HTR-8/SVneo (cell line): Measurements from ENCODE around the gene CETN2.
"Not testable (repeated sequence)": the region's sequence is repeated elsewhere in the genome, so short reads cannot be mapped to it uniquely, and the experiment has no call there.

Experiments
- DNase-seq: peaks from one replicate; pipeline ENCODE4 v3.0.0; 2011; ENCODE audit warnings: low spot score, mixed read lengths; ENCODE audit not compliant: insufficient read length
- FAIRE-seq: peaks from 2 replicates; lab custom pipeline; 2011; peaks lifted over from hg19 to GRCh38; lab: Jason Lieb, UNC

Gene CETN2

DNA sequence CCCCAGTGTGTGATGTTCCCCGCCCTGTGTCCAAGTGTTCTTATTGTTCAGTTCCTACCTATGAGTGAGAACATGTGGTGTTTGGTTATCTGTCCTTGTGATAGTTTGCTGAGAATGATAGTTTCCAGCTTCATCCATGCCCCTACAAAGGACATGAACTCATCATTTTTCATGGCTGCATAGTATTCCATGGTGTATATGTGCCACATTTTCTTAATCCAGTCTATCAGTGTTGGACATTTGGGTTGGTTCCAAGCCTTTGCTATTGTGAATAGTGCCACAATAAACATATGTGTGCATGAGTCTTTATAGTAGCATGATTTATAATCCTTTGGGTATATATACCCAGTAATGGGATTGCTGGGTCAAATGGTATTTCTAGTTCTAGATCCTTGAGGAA is 4.9 kb upstream of the CETN2 start:
- not testable (repeated sequence) for FAIRE-seq, DNase-seq

- FAIRE-seq (no peak), DNase-seq (no peak)
These were observed 2.8 kb upstream of the CETN2 start for GRCh38 chrX:152833378-152833777.

GRCh38 chrX:152832520-152832919 is 2.0 kb upstream of the CETN2 start:
- FAIRE-seq, result no peak
- DNase-seq, result no peak

GRCh38 chrX:152831391-152831790 is 834 bp upstream of the CETN2 start:
- FAIRE-seq (no peak), DNase-seq (no peak)

- no peak for DNase-seq
These were observed 5.6 kb downstream of the CETN2 start for GRCh38 chrX:152824841-152825374.

GRCh38 chrX:152823657-152824056 is 6.9 kb downstream of the CETN2 start:
- FAIRE-seq, result no peak
- no peak for DNase-seq

More at GRCh38 chrX:152824841-152825374, 5.6 kb downstream of the CETN2 start:
- no peak for FAIRE-seq

- no peak for FAIRE-seq
- DNase-seq, result no peak
These were observed 8.0 kb downstream of the CETN2 start for GRCh38 chrX:152822383-152823086.

DNA sequence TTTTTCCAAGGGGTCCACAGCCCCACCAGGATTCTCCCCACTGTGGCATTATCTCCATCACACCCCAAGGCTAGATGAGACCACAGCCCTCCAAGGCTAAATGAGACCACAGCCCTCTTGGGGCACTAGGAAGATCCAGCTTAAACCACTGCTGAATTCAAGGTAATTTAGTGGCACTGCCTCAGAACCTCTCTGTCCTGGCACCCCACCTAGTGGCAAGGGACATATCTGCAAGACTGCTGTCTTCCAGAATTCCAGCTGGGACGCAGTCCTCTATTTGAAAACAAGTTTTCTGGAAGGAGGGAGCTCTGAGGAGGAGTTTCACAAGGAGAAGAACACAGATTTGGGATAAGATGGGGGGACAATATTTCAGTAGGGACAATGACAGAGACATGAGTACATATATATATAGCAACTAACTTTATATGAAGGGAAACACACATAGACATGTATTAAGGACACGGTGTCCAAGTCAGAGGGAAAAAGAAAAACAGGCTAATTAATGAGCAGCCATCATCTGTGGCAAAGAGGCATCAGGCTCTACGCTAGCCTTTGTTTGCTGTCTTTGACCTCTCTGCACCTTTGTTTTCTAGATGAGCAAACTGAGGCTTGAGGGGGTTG is 9.3 kb downstream of the CETN2 start:
- no peak for FAIRE-seq
- DNase-seq, result peak; percentile 23

GRCh38 chrX:152819732-152820131 is 10.8 kb downstream of the CETN2 start:
- DNase-seq (no peak), FAIRE-seq (no peak)

DNA sequence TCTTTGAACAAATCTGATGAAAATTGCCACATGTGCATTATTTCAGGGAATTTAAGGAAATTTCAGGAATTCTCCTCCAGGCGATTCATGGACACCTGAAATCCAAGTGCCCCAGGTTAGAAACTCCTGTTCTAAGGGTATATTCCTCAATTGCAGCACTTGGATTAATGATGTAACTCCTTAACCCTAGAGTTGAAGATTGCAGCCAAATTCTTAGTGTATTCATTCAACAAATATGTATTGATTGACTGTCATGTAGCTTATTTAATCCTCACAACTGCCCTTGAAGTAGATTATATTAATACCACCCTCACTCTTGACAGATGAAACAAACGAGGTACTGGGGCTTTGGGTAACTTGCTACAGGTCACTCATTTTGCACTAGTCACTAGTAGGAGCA is 11.3 kb downstream of the CETN2 start:
- FAIRE-seq, result no peak

DNA sequence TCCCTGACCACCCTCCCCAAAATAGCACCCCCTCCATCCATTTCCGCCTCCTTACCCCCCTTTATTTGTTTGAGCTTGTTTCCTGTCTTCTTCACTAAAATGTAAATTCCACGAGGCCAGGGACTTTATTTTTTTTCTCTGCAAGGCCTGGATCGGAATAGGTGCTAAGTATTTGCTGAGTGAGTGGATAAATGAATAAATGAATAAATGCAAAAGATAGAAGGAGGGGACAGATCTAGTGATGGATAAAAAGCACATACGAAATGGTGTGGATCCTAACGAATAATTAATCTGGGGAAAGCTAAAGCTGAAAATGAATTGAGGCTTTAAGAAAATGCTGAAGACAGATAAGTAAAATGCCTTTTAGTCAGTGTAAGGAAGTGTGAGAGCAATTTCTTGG is 12.2 kb downstream of the CETN2 start:
- DNase-seq, result no peak
- no peak for FAIRE-seq

More for the DNA sequence above, 11.3 kb downstream of the CETN2 start:
- no peak for DNase-seq

DNA sequence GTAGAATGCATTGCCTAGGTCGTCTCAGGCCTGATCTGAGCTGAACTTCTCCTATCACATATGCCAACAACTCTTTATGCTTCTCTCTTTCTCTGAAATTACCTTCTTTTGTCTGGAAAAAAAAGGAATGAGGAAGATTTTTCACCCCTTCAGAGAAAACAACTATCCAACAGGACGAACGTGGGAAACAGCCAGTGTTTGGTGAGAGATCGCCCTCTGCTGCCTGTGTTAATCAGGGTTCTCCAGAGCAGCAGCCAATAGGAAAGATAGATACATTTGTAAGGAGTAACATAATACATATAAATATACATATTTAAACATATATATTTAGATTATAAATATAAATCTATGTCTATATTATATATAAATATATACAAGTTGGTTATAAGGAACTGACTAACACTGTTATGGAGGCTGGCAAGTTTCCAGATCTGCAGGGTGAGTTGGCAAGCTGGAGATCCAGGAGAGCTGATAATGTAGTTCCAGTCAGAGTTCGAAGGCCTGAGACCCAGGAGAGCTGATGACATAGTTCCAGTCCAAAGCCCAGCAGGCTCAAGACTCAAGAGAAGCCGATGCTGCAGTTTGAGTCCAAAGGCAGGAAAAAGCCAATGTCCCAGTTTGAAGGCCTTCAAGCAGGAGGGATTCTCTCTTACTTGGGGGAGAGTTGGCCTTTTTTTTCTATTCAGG is 13.3 kb downstream of the CETN2 start:
- FAIRE-seq (no peak), DNase-seq (no peak)

DNA sequence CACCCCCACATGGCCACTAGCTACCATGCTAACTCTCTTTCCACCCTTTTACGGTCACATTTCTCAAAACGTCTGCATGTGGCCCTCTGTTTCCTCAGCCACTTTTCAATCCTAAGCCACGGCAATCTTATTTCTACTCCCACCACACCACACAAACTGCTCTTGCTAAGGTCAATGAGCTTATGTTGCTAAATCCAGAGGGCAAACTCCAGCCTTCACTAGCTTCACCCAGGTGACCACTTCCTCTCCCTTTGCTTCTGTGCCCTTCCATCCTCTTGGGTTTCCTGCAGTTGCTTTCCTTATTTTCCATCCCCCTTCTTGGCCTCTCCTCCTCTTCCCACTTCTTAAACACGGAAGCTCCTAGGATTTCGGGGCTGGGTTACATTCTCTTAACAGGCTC is 16.5 kb downstream of the CETN2 start:
- DNase-seq (no peak), FAIRE-seq (no peak)

DNA sequence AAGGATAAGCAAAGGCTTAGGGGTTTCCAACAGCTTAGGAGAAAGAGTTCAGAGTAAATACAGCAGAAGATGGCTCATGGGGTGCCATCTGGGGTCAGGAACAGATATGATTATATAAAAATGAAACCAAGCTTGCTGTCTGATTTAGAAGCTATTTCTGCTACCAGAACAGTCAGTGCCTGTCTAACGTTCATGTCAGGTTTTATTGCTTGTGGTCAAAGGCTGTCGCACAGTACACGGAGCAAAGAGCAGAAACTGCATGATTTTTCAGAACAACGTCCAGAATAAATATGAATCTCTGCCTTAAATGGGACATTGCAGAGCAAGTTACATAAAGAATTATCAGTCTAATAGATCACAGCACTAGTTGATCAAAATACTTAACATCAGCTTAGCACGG is 17.4 kb downstream of the CETN2 start:
- DNase-seq (no peak), FAIRE-seq (no peak)

DNA sequence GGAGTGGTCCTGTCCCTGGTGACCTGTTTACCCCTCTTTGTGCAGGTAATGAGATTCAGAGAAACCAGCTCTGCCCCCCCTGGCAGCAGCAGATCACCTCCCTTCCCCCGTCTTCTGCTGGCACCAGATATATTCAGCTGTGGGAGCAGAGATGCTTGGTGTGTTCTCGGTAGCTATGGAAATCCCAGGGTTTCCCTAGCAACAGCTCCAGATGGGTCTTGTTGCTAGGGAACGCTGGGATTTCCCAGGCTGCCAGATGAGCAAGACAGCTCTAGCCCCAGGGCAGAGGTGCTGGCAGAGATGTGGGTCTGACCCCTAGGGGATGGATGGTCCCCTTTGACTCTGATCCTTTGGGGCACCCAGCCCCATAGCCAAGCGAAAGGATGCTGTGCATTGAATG is 20.2 kb downstream of the CETN2 start:
- DNase-seq (no peak), FAIRE-seq (no peak)

- FAIRE-seq (no peak), DNase-seq (no peak)
These were observed 24.5 kb downstream of the CETN2 start for GRCh38 chrX:152806035-152806434.

DNA sequence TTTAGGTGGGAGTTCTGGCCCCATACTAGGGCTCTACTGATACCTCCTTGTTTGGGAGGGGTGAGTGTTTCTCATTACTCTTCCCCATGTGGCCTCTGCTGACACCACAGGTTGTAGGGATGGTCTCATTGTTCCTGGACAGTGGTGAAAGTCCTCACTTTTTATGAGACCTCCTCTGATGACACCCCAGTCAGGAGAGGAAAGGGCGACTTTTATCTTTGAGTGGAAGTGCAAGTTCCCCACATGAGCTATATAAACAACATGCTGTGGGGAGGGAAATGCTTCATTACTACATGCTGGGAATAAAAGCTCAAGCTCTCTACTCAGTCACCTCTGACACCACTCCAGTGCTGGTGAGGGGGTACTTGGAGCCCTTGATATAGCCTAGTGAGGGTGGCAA is 31.6 kb downstream of the CETN2 start:
- DNase-seq (no peak), FAIRE-seq (no peak)

GRCh38 chrX:152787062-152787461 is 43.5 kb downstream of the CETN2 start:
- DNase-seq, result not testable (repeated sequence)

More at GRCh38 chrX:152787062-152787461, 43.5 kb downstream of the CETN2 start:
- not testable (repeated sequence) for FAIRE-seq
